RPMI8226 (cell line): ENCODE data around the gene PRPSAP1.

ENCODE experiments used
- DNase-seq: peaks from one replicate; pipeline ENCODE4 v3.0.0-alpha.2; 2015

The PRPSAP1 gene

DNA sequence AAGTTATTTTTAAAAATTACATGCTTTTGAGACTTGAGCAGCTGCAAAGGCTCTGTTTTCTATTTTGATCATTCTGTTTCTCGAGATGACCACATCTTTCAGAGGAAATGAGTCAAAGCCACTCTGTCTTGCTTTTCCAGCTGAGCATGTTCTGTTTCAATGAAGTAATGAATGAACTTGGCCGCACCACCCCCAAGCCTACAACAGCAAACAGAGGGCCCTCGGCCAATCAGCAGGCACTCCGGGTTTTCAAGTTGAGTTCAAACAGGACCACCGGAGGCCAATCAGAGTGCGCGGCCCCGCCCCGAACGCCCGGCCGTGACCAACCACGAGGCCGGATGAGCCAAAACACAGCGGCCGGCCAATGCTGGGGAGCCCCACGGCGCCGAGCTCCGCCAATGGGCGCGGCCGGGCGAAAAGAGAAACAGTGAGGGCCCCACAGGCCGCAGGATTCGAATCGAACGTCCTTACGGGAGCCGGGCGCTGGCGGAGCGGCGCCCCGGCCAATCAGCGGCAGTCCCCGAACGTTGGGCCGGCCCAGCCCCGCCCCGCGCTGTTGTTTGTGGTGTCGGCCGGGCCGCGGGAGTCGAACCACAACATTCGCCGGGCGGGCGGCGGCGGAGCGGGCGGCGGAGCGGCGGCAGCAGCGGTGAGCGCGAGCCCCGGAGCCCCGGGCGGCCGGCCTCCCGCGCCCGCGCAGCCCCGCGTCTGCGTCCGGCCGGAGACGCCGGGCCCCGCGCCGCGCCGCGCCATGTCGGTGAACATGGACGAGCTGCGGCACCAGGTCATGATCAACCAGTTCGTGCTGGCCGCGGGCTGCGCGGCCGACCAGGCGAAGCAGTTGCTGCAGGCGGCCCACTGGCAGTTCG lies 88.7 kb downstream of the PRPSAP1 start, which contains the start of gene UBALD2:
UBALD2 (plus strand) TSS at position 594 of the 869 bp plus-strand sequence; CDS start at position 752, 158 bp downstream.
- DNase-seq = peak; percentile 98

DNA sequence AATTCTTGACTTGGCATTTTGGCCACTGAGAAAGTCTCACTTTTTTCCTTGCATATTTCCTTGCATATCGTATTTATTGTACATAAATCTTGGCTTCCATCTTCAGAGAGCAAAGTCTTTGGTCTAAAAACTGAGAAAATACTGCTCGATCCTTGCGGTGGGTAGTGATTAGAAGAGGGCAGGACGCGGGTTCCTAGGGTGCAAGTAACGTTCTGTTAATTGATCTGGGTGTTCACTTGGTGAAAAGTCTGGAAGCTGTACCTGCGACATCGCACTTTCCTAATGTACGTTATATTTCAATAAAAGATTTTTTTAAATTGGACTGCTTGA lies 89.3 kb downstream of the PRPSAP1 start:
- no peak for DNase-seq

DNA sequence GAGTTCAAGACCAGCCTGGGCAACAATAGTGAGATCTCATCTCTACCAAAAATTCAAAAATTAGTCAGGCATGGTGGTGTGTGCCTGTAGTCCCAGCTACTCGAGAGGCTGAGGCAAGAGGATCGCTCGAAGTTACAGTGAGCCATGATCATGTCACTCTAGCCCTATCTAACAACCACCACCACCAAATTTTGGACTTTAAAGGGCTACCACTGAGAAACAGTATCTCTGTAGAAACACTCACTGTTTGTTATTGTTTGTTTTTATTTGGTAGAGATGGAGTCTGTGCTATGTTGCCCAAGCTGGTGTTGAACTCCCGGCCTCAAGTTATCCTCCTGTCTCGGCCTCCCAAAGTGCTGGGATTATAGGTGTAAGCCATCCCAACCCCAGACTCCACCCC lies 89.8 kb downstream of the PRPSAP1 start:
- DNase-seq = no peak

DNA sequence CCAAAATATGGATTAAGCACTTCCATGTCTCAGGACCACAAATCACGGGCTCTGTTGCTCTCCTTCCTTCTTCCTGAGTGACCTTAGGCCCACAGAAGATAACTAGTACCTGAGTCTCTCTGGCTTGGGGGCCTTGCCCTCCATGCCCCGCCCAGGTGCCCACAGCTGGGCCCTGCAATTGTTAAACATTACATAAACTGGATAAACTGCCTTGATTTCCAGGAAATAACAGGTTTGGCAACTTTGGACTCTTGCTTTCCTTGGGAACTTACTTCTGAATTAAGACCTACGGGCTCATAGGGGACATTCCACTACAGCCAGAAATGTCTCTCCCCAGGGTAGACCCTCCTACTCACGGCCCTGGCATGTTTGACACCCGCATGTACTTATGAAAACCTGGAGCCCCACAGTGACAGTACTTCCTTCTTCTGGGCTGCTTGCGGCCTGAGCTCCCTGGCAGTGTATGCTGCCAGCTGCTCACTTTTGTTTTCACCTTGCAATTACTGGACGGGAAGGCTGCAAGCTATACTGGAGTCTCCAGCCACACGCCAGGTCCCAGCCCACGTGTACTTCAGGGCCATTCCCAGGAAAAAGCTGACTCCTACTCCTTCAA lies 90.9 kb downstream of the PRPSAP1 start:
- peak; percentile 86 for DNase-seq

DNA sequence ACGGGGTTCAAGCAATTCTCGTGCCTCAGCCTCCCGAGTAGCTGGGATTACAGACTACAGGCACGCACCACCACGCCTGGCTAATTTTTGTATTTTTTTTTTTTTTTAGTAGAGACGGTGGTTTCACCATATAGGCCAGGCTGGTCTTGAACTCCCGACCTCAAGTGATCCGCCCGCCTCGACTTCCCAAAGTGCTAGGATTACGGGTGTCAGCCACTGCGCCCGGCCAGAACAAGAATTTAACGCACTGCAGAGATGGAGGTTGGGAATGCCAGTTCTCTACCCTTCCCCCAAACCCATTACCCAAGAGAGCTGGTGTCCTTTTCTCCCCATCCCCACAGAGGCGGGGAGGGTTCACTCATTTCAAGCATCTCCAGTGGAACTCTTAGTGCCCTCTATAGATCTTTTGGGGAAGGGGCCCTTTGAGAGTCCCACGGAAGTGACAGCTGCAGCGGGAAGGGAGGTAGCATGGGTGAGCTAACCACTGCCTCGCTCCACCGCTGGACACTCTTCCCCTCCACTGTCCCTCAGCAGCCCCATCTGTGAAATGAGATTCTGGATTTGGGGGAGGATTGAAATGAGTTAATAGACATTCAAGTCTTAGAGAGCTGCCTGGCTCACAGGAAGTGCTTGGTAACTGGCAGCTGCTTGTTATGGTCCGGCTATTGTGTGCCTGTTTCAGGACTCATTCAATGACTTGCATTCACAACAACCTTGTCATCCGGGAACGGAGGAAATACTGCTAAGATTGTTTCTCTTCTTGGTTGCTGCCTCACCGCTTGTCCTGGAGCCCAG lies 92.1 kb downstream of the PRPSAP1 start:
- no peak for DNase-seq

DNA sequence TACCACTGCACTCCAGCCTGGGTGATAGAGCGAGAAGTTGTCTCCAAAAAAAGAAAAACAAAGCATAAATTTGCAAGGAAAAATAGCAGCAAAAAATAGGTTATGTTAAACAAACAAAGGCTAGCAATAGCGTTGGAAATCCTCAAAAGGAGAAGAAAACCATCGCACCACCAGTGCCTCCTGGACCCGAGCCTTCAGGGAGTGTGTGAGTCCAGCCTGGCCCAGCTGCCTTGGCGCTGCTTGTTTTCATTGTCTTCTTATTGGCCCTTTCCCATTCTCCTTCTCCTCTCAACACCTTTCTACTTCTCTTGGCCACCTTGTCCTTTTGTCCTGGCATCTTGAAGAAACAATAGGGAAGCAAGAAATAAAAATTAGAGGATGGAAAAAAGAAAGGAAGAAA lies 93.0 kb downstream of the PRPSAP1 start:
- no peak for DNase-seq

DNA sequence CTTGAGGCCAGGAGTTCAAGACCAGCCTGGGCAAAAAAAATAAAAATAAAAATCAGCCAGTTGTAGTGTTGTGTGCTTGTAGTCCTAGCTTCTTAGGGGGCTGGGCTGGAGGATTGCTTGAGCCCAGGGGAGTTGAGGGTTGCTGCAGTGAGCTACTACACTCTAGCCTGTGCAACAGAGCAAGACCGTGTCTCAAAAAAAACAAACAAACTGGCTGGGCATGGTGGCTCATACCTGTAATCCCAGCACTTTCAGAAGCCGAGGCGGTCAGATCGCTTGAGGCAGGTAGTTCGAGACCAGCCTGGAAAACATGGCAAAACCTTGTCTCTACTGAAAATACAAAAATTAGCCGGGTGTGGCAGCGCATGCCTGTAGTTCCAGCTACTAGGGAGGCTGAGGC lies 93.5 kb downstream of the PRPSAP1 start:
- DNase-seq = no peak
